ENCODE measurements around the gene ALG3.

- TF ChIP-seq FOXM1 (IDR thresholded peaks at IDR 0.05; ENCODE audit: borderline replicate concordance), result no peak
- TF ChIP-seq BHLHE40 (IDR thresholded peaks at IDR 0.05; ENCODE audit: borderline replicate concordance), result no peak
- TF ChIP-seq FOXK2 (IDR thresholded peaks at IDR 0.05), result no peak
- no peak for TF ChIP-seq SP1 (IDR thresholded peaks at IDR 0.05)
- no peak for TF ChIP-seq ZNF384 (IDR thresholded peaks at IDR 0.05)
- no peak for TF ChIP-seq CTBP1 (IDR thresholded peaks at IDR 0.05; ENCODE audit: borderline replicate concordance)
- no peak for TF ChIP-seq NFRKB (IDR thresholded peaks at IDR 0.05)
These were observed 29.9 kb downstream of the ALG3 start for GRCh38 chr3:184218814-184219213.

All from HEK293T (cell line).